Measurements from ENCODE around the gene RAB5B.
"Not testable (repeated sequence)": the region's sequence is repeated elsewhere in the genome, so short reads cannot be mapped to it uniquely, and the experiment has no call there.

The RAB5B gene

DNA sequence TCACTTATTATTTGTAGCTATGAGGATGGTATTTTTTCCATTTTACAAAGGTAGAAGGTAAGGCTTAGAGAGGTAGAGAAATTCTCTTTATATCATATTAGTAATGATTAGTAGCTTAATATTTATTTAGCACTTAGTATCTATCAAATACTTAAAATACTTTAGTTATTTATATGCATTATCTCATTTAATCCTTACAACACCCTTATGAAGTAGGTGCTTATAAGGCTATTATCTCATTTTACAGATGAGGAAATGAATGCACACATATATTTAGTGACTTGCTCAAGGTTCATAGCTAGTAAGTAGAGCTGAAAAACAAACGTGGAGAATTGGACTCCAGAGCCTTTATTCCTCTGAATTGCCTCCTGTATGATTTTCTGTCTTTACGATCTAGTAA, 11.0 kb downstream of the RAB5B start:
- DNase-seq (ENCODE audit: low read depth), result no peak

DNA sequence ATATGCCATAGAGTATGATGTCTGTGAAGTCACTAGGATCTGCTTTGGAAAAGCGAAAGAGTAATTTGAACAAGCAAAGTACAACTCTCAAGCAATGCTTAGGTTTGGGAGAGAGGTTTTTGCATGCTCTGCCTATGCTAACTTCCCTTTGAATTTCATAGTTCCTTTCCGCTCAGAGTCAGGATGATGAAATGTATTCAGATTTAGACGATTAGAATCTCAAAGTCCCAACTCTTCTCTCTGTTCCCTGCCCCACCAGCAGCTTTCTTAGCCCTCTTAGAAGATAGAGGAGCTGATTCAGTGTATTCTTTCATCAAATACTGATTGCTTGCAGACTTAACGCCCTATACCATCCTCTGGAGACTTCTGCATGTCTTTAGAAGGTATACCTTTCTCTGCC, 11.5 kb downstream of the RAB5B start:
- no peak for DNase-seq (ENCODE audit: low read depth)

DNA sequence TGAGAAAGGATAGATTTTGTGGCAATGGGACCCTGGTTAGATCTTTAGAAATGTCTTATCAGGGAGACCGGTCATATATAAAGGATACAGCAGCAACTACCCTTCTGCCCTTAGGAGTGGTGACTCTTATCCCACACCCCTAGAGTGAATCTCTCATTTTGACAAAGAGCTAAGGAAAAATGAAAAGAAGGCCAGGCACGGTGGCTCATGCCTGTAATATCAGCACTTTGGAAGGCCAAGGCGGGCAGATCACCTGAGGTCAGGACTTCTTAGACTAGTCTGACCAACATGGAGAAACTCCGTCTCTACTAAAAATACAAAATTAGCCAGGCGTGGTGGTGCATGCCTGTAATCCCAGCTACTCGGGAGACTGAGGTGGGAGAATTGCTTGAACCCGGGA, 12.1 kb downstream of the RAB5B start:
- DNase-seq (ENCODE audit: low read depth), result not testable (repeated sequence)

DNA sequence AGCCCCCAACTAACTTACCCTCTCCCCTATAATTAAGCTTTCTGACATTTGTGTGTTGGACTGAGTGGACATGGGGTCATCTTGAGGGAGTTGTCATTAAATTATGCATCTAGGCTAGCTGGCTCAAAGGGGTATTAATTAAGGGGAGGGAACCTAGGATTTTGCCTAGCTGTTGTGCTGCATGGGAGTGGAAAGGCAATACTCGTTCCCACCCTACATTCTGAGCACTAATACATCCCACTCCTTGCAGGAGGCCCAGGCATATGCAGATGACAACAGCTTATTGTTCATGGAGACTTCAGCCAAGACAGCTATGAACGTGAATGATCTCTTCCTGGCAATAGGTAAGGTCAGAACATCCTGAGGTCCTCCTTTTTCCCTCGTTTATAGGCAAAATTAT, 17.2 kb downstream of the RAB5B start:
- no peak for DNase-seq (ENCODE audit: low read depth)

DNA sequence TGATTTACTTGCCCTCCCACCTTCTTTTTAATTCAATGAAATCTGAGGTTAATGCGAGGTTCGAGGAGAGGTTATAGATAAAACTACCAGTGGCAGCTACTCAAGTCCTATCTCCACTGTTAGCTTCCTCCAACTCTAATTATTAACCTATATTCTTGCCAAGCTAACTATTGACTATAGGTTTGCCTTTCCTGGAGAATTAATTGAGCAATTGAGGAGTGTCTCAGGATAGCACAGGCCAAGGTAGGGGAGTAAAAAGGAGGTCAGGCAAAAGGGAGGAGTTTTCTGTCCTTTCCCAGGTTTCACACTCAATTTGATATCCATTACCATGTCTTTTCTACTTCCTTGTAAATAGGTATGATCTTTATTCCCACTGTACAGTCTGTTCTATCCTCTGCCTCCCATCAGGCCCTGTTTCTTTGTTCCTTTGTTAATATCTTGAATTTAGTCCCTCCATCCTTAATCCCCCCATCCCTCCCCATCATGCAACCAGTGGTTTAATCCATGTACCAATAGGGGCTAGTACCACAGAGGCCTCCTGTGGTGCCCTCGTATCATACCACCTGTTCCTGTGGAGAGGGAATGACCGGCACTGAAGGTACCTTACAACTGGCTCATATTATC, 19.5 kb downstream of the RAB5B start:
- DNase-seq (ENCODE audit: low read depth), result no peak

DNA sequence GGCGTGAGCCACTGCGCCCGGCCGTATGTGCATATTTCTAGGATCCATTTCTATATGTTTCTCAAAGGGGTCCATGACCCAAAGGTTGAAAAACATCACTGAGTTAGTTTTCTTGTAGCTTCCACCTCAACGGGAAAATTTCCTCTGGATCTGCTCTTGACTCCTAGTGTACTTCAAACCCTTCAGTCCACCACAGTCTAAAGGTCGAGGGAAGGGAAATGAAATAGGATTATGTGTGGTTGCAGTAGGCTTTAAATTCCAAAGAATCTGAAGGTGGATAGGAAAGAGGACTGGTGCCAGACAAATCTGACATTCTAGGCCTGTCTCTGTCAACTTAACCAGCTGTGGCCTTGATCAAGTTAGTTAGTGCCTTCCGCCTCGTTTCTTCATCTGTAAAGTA, 21.5 kb downstream of the RAB5B start:
- DNase-seq (ENCODE audit: low read depth), result no peak

DNA sequence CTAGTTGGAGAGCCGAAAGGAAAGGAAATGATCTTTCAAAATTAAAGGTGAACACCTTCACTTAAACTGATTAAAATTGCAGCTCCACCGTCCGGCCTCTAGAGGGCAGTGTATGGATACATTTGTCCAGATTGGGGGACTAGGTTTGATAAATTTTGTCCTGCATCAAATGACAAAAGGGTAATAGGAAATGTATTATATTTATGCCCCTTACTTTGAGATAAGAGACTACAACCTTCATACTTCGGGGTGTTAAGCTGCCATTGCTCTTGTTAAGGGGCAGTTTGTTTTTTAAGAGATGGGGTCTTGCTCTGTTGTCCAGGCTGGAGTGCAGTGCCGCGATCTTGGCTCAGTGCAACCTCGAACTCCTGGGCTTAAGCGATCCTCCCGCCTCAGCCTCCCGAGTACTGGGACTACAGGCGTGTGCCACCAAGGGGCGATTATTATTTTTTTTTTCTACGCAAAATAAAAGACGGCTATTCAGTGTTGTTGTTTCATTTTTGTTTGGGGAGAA, 22.4 kb downstream of the RAB5B start:
- DNase-seq (ENCODE audit: low read depth), result no peak

DNA sequence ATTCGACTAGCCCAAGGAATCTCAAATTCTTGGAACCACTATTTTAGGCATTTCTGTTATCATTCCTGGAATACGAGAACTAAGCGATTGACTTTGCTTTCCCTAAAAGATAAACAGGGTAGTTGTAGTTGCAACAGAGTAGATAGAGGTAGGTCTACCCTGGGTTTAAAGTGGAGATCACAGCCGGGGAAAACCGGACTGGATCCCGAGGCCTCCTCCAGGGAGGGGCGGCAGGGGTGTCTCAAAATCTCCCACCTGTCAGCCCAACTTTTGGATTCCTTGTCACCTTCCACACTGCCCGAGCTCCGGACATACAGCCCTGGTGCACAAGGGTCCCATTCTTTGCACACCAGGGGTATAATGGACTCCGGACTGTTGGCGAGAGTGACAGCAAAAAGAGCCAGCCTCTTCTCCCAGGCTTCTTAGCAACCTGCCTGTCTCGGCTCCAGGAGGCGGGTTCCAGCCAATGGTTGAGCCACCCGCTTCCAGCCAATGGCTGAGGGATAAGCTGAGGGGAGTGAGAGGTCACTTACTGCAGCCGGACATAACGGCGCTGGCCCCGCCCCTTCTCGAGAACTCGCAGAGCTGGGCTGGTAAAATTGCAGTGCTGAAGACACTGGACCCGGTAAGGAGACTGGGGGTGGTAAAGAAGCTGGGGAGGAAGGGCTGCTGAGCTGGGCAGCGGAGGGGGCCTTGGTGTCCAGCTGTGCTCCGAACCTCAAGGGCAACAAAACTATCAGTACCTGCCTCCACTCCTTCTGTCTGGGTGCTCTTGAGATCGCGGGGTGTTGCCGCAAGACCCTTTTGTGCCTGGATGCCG, 23.0 kb downstream of the RAB5B start, which contains the start of gene SUOX:
TSS of gene SUOX (plus strand) at position 562 of the 820 bp plus-strand sequence. CDS start 4,946 bp downstream, outside the sequence.
- DNase-seq (ENCODE audit: low read depth), result peak; percentile 83

DNA sequence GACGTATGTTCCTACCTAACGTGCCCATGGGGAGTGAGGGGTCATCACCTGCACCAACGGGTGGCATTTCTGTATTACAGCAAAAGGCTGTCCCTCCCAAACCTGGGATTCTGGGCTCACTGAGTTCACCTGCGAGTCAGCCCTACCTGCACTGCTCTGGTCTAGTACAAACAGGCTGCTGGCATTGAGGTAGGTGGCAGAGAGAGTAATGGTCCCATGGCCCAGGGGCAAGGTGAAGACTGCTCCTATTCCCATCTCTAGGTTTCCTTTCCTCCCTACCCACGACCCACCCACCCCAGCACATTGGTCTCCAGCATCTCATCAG, 23.6 kb downstream of the RAB5B start:
- DNase-seq (ENCODE audit: low read depth), result no peak

DNA sequence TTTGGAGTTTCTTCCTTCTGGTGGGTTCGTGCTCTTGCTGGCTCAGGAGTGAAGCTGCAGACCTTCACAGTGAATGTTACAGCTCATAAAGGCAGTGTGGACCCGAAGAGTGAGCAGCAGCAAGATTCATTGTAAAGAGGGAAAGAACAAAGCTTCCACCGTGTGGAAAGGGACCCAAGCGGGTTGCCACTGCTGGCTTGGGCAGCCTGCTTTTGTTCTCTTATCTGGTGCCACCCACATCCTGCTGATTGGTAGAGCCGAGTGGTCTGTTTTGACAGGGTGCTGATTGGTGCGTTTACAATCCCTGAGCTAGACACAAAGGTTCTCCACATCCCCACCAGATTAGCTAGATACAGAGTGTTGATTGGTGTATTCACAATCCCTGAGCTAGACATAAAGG, 25.6 kb downstream of the RAB5B start:
- not testable (repeated sequence) for DNase-seq (ENCODE audit: low read depth)

DNA sequence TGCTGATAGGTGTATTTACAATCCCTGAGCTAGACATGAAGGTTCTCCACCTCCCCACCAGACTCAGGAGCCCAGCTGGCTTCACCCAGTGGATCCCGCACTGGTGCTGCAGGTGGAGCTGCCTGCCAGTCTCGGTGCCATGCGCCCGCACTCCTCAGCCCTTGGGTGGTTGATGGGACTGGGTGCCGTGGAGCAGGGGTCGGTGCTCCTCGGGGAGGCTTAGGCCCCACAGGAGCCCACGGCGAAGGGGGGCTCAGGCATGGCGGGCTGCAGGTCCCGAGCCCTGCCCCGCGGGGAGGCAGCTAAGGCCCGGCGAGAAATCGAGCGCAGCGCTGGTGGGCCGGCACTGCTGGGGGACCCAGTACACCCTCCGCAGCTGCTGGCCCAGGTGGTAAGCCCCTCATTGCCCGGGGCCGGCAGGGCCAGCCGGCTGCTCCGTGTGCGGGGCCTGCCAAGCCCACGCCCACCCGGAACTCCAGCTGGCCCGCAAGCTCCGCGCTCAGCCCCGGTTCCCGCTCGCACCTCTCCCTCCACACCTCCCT, 26.2 kb downstream of the RAB5B start:
- DNase-seq (ENCODE audit: low read depth), result not testable (repeated sequence)

DNA sequence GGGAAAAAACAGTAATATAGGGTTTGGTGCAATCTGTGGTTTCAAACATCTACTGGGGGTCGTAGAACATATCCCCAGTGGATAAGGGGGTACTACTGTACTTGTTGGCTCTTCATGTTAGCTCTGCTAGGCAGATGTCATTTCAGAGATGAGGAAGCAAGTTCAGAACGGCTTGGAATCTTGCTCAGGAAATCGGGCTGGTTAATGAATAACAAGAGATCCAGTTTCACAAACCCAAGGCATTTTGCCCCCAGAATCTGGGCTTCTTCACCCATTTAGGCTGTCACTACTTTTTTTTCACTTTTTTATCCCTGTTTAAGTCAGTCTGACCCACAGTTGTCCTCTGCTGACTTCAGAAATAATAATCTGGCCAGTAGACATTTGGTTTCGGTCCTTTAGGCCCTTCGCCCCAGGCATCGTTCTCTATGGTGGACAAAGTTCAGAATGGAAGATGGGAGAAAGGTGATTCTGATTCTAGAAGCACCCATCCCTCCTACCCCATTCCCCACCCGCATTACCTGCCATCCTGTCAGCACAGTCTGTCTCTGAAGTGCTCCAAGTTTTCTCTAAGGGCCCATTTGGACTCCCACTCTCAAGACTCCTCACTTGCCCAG, 27.7 kb downstream of the RAB5B start:
- DNase-seq (ENCODE audit: low read depth), result no peak

DNA sequence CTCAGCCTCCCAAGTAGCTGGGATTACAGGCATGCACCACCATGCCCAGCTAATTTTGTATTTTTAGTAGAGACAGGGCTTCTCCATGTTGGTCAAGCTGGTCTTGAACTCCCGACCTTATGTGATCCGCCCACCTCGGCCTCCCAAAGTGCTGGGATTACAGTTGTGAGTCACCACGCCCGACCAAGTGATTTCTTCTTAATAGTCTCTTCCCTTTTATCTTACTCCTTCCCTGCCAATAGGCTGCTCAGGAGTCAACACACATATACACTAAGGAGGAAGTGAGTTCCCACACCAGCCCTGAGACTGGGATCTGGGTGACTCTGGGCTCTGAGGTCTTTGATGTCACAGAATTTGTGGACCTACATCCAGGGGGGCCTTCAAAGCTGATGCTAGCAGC, 29.5 kb downstream of the RAB5B start:
- not testable (repeated sequence) for DNase-seq (ENCODE audit: low read depth)

DNA sequence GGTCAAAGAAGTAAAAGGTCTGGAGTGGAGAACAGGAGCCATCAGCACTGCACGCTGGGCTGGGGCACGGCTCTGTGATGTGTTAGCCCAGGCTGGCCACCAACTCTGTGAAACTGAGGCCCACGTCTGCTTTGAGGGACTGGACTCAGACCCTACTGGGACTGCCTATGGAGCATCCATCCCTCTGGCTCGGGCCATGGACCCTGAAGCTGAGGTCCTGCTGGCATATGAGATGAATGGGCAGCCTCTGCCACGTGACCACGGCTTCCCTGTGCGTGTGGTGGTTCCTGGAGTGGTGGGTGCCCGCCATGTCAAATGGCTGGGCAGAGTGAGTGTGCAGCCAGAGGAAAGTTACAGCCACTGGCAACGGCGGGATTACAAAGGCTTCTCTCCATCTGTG, 30.3 kb downstream of the RAB5B start:
- DNase-seq (ENCODE audit: low read depth), result no peak

DNA sequence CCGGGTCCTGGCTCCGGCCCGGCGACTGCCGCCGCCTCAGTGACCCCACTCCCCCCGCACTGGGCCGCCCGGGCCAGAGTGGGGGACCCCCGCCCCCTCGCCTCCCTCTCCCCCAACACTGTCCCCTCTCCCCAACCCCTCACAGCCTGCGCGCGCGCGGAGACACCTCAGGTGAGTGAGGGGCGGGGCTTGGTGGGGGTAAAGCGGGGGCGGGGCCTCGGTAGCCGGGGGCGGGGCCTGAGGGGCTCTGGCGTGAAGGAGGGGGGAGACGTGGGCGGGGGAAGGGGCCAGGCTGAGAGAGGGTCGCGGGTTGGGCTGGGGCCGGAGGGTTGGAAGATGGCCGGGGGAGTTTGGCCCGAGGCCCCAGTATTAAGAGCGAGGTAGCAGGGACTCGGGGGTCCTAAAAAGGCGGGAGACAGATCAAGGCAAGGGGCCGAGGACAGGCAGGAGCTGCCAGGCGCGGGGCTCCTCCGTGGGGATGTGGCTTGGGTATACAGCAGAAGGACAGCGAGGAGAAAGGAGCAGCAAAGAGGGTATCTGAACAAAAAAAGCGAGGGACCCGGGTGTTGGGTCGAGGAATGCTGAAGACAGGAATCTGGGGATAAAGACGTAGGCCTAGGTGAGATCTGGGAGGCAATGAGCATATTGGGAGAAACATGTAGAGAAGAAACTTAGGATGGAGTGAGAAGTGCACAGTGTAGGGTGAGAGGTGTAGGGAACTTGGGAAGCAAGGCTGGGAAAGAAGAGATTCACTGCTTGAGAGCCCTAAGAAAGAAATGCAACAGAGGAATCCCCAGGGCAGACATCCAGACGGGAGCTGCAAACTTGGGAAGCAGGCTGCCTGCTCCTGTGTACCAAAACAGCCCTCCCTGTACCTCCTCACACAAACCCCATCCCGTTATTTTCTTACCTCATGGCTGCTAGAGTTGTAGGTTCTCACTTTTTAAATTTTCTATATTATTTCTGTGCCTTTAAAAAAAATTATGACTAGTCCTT, 34.0 kb downstream of the RAB5B start:
- DNase-seq (ENCODE audit: low read depth), result no peak

DNA sequence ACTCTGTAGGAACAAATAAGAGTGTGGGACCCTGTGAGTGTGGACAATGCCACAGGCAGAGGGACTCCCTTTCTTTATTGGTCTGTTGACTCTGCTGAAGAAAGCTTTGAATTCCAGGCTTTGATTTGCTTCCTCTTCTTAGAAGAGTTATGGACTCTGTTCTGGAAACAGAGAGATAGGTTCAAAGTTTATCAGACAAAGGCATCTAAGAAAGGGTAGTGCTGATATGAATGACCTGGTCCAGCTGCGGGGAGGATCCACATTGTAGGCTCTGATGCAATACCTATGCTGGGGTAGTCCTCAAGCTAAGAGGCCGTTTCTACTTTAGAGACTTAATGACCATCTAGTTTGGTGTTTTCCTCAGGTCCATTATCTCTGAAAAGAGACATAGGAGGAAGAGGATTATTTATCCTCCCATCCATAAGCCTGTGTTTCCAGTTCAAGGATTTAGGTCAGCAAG, 36.3 kb downstream of the RAB5B start:
- DNase-seq (ENCODE audit: low read depth), result no peak

DNA sequence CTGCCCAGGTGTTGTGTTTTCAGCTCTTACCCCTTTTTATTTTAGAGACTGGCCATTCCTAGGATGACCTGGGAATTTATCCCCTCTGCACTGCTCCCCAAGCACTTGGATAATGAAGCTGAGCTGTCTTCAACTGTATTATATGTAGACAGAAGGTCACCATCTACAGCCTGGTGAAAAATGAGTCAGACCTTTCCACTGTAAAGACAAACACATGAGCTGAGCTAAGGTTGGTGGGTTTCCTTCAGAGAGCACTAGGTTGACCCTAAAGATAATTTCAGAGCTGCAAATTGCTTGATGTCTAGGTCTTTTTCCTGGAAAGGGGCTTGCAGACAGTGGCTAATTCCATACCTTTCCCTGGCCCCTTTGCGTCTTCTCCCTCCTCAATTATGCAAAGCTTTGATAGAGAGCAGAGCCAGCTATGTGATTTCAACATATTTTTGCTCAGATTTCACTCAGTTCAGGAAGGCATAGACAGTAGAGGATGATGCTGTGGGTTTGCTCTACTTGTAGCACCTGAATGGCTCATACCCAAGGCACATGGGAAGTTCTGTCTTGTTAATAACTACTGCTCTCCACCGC, 37.7 kb downstream of the RAB5B start:
- no peak for DNase-seq (ENCODE audit: low read depth)

DNA sequence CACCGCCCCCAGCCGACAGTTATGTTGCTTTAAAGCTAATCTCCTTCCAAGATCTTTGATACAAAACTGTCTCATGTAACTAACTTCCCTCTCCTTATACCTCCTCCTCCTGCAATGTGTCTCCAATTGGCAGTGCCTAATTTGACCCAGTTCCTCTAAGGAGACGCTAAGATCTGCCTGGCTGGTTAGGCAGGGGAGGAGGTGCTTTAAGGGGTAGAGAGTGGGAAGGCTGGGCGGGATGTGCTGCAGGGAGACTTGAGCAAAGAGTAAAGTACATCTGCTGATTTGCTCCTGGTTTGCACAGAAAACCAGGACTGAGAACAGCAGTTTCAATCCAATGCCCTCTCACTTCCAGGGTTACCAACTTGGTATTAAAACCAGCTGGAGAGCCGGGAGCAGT, 39.6 kb downstream of the RAB5B start:
- no peak for DNase-seq (ENCODE audit: low read depth)

DNA sequence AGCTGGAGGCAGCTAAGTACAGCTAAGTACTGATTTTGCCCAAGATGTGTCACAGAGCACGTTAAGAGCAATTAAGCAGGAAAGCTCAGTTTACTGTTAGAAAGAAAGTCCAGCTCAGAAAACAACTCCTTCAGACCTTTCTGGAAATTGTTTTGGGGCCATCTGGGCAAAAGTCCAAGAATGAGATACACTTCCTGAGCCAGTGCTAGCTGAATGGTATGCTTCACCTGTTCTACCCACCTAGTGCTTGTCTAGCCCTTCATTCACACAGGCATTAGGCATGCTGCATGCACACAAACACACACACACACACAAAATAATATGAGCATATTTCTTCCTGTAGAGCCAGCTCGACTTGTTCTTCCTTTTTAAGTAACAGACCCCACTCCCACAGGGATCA, 40.3 kb downstream of the RAB5B start:
- no peak for DNase-seq (ENCODE audit: low read depth)

DNA sequence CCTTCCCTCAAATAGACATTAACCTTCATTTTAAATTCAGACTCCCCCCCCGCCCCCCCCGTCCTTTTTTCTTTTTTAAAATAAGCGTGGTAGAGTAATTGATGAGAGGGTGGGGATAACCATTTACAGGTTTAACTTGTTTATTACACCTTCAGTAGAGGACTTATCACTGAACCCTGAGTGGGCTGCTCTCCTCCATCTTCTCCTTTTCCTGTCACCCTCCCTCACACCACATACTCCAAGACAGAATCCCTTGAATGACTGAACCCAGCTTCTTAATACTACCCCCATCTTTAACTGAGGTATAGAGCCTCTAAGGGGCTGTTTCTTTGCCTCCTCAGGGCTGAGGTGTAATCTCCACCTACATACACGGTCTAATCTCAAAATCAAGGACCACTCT, 43.3 kb downstream of the RAB5B start:
- DNase-seq (ENCODE audit: low read depth), result no peak

DNA sequence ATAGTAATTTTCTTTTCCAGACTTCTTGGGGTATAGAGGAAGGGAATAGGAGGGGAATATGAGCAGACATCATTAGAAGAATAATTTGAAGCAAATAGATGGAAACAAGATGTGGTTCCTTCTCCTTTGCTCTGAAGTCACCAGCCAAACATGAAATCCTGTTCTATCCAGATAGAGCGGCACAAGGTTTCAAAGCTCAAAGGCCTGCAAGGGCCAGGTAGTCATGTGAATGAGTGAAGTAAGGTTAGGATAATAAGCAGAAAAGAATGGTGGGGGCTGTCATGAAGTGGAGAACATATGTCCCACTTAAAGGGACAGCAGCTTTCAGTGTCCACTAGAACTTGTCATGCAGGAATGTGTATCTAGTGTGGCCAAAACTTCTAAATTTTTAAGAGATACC, 44.5 kb downstream of the RAB5B start:
- DNase-seq (ENCODE audit: low read depth), result no peak

Data from HS-5 (cell line).